ENCODE measurements around the gene ATXN3L. TPM values are rescaled to one million over a fixed set of nuclear protein-coding genes. Genes with fewer than 3 reads are reported as not detected.

The ATXN3L gene
- not detected in 2 replicates for total RNA-seq

GRCh38 chrX:13319953-13320352 is at the start of gene ATXN3L:
TSS of gene ATXN3L (minus strand) at chrX:13320053. CDS start at chrX:13319934, 119 bp downstream.

Other genes with a start within 250 kb of the ATXN3L start
- not detected in 2 replicates for gene EGFL6, start 249.5 kb upstream of the ATXN3L start, total RNA-seq

Measured in myometrial cell (primary cell).